Activated T-cell treated with anti-CD3 and anti-CD28 coated beads for 4 hours (primary cell): Measurements from ENCODE around the gene REC8.

Experiments
- DNase-seq: peaks from one replicate; pipeline ENCODE4 v3.0.0-alpha.2; 2020

Gene REC8

GRCh38 chr14:24139272-24139934, 32.5 kb upstream of the REC8 start:
- no peak for DNase-seq

- DNase-seq: peak; percentile 99
Observed at GRCh38 chr14:24141097-24141880, 30.6 kb upstream of the REC8 start, which contains the start of gene EMC9. EMC9 (minus strand) TSS chr14:24141591; CDS start chr14:24141304, 287 bp downstream.

- DNase-seq: no peak
Observed at GRCh38 chr14:24143511-24143910, 28.4 kb upstream of the REC8 start.

- DNase-seq: no peak
Observed at GRCh38 chr14:24144451-24144850, 27.4 kb upstream of the REC8 start.

- no peak for DNase-seq
Observed at GRCh38 chr14:24145219-24145618, 26.7 kb upstream of the REC8 start.

- no peak for DNase-seq
Observed at GRCh38 chr14:24145690-24146452, 26.0 kb upstream of the REC8 start.

- DNase-seq: peak; percentile 66
Observed at GRCh38 chr14:24146453-24146977, 25.4 kb upstream of the REC8 start, which contains the start of gene PSME2. PSME2 (minus strand) TSS chr14:24146610; CDS start chr14:24146581, 29 bp downstream.

- DNase-seq: peak; percentile 96
Observed at GRCh38 chr14:24146978-24147760, 24.7 kb upstream of the REC8 start, which contains the start of gene RNF31. RNF31 (plus strand) TSS chr14:24147498; CDS start chr14:24147699, 201 bp downstream.

- no peak for DNase-seq
Observed at GRCh38 chr14:24147761-24148428, 24.0 kb upstream of the REC8 start.

GRCh38 chr14:24149302-24149969, 22.4 kb upstream of the REC8 start:
- DNase-seq: no peak

- DNase-seq: no peak
Observed at GRCh38 chr14:24150061-24150460, 21.8 kb upstream of the REC8 start.

GRCh38 chr14:24150567-24150966, 21.3 kb upstream of the REC8 start:
- DNase-seq: no peak

GRCh38 chr14:24150993-24151392, 20.9 kb upstream of the REC8 start:
- DNase-seq: no peak

GRCh38 chr14:24151404-24152080, 20.3 kb upstream of the REC8 start:
- DNase-seq: no peak

GRCh38 chr14:24155100-24155499, 16.8 kb upstream of the REC8 start:
- DNase-seq: no peak

GRCh38 chr14:24156840-24157239, 15.0 kb upstream of the REC8 start:
- DNase-seq: no peak

- no peak for DNase-seq
Observed at GRCh38 chr14:24157331-24157730, 14.5 kb upstream of the REC8 start.

GRCh38 chr14:24159777-24160498, 11.9 kb upstream of the REC8 start:
- no peak for DNase-seq

- DNase-seq: no peak
Observed at GRCh38 chr14:24160499-24160849, 11.4 kb upstream of the REC8 start.
